NCI-H82 treated with DMSO at 0.1 percent for 48 hours (cell line): Measurements from ENCODE around the gene HOXA7.

ENCODE experiments used
- DNase-seq: peaks from one replicate; lab custom pipeline; 2025; ENCODE audit not compliant: unreplicated experiment; lab: John Stamatoyannopoulos, UW

The HOXA7 gene

DNA sequence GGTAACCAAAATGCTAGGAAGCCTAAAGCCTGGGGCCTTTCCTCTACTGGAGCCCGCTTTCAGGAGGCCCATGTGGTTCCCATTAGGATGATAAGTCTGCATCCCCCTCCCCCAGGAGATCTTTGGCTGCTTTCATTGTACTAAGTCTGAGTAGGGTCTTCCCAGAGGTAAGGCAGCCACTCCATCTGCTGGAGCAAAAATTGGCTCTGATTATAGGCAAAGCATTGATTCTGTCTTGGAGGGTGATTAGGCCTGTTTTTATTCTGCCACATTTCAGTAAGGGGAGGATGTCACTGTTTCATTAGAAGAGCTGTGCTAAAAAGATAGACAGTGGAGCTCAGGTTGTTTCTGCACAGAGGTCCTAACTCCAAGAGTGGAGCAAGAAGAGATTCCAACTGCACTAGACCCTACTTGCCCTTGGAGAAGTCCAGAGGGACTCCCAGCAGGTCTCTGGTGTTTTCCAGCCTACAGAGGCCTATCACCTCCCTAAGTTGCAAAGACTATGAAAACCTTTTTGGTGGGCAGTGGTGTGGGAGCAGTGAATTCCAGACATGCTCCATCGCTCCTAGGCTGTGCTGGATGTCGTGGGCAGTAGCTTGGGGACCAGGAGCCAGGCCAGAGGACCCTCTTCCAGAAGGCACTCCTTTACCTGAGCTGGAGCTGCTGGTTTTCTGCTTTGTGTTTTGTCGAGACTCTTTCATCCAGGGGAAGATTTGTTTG is 46.8 kb downstream of the HOXA7 start:
- DNase-seq = no peak

DNA sequence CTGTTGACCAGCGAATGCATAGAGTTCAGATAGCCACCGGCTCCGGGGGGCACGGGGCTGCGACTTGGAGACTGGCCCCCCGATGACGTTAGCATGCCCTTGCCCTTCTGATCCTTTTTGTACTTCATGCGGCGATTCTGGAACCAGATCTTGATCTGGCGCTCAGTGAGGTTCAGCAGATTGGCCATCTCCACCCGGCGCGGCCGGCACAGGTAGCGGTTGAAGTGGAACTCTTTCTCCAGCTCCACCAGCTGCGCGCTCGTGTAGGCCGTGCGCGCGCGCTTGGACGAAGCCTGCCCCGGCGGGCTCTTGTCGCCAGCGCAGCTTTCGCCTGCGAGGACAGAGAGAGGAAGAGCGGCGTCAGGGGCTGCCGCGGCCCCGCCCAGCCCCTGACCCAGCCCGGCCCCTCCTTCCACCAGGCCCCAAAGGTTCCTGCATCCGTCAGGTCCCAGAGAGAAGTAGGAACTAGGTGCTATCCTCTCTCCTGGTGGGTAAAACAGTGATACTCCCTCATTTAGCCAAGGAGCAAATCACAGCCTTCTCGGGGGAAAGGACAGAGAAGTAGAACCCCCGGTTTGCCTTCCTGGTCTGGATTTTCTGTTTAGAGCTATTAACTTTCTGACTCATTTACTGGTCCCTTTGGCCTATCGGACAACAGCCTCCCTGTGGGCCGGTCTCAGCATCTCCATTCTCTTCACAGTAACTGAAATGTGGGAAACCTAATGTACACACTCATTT is 47.9 kb downstream of the HOXA7 start:
- DNase-seq = no peak

DNA sequence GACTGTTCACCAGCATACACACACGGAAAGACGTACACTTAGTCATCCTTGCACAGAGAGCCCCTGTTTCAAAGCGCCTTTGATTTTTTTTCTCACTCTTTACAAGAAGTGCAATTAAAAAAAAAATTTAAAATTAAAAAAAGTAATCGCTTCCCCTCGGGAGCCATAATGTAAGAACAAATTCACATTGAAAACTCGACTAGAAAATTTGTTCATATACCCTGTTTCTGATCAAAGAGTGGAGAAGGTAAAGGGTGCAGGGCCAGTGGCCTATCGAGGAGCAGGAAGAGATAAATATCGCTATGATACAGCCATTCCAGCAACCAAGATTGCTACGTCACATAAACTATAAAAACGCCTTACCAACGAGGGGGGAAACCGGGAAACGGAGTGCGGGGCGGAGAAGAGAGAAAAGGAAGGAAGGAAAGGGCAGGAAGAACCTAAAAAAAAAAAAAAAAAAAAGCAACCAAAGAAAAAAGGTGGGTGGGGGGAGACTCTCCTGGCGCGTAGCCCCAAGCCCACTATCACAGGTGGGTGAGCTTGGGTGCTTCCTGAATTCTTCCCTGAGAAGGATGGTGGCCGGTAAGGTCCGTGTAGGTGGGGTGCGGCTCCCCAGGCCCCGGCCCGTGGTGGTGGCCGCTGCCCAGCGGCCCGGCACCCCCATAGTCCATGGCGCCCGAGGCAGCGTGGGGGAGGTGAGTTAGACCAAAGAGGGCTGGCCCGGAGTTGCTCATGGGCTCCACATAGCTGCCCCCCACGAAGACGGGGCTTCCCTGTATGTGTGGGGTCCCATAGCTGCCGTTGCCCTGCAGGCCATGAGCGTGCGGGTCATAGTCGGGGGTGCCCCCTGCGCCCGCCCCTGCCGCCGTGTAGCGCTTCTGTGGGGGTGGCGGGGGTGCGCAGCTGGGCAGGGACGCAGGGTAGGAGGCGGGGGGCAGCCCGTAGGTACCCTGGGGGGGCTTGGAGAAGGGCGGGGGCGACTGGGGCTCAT is 48.8 kb downstream of the HOXA7 start:
- DNase-seq = no peak

- DNase-seq = no peak
Measured at GRCh38 chr7:27106901-27107240, 49.6 kb downstream of the HOXA7 start.

DNA sequence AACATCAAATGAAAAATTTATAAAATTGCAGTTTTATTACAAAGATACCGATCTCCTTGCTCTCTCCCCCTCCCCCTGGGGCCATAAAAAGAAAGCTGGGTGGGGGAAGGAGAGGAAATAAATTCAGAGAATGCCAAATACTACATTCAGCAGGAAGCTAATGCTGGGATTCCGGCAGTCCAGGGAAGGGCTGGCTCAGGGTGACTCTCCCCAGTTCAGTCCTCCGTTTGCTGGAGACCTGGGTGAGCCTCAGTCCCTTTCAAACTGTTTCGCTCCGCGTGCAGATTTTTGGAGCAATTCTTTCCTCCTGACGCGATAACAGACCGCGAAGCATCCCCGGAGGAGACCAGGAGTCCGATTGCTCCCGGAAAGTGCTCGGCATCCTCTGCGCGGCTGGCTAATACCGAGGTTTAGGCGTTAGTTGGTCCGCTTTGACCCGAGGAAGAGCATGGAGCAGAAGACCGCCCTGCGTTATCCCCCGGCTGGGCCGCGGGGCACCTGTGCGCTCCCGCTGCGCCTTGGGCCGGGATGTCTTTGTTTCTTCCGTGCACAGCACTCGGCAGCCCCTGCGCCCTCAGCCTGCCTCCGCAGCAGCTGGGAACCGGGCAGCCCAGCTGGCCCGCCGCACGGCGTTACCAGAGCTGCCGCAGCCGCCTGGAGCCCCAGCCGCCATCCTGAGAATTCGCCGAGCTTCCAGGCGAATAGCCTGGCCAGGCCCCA is 50.1 kb downstream of the HOXA7 start:
- no peak for DNase-seq

DNA sequence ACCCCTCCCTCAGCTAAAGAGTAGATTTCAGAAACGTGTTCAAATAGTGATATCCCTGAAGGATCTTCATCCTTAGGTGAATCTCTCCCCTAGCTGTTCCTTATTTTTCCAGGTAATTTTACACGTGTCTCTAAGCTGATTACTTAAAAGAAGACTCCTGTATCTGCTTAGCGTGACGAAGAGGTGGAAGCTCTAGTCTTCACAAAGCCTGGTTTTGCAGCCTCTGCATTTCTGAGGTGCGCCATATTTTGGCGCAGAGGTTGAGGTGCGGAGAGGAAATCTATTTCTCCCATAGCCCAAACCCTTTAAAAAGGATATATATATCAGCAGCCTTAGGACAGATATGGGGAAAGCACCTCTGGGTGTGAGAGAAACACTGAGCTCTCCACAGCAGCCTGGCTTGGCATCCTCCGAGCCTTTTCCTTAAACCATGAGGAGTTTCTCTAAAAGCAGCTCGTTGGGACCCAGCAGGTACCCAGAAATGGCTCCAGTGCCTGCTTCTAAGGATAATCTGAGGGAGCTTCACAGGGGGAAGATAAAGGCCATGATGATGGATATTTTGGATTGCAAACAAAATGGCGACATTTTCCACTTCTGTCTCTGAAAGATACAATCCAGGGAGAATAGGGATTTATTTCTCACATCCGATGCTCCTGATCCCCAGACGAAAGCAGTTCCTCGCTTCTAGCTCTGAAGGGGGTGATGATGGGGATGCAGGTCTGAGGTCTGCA is 51.0 kb downstream of the HOXA7 start:
- no peak for DNase-seq

DNA sequence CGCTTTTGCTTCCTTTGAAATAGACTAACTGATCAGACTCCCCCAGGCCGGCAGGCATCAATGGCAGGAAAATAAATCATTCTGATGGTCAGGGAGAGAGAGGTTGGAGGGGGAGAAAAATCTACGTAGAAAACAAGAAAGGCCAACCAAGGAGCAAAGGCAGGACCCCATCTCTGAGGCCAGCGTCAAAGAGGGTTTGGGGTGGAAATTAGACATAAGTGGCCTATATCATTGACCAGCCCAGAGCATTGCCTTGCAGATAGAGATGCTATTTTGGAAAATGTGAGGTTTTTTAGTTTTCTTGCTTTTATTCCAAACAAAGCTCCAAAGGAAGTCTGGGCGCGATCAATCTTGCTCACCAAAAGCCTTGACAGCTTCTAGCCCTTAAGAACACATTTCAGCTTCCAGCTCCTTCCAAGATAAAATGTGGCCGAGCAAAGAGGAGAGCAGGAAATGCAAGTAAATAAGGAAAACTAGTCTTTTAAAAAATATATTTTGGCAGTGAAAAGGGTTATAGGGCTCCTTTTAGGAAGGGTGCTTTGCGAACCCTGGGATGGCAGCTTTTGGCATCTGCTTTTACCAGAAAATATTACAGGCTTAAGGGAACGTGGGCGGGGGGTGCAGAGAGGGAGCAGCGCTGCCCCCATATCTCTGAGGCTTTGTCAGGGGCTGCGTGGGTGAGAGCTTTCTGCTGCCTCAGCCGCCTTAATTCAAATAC is 52.0 kb downstream of the HOXA7 start:
- no peak for DNase-seq
